GM12873 (cell line): Measurements from ENCODE around the gene SPOCK1.

Experiments used
- CTCF ChIP-seq: IDR thresholded peaks from 2 replicates; pipeline ENCODE4 v1.5.1; 2012; ENCODE audit warnings: low read depth, mild to moderate bottlenecking, moderate library complexity, low read length, control low read depth; ENCODE audit not compliant: insufficient read depth; ENCODE audit errors: missing control alignments

The SPOCK1 gene

DNA sequence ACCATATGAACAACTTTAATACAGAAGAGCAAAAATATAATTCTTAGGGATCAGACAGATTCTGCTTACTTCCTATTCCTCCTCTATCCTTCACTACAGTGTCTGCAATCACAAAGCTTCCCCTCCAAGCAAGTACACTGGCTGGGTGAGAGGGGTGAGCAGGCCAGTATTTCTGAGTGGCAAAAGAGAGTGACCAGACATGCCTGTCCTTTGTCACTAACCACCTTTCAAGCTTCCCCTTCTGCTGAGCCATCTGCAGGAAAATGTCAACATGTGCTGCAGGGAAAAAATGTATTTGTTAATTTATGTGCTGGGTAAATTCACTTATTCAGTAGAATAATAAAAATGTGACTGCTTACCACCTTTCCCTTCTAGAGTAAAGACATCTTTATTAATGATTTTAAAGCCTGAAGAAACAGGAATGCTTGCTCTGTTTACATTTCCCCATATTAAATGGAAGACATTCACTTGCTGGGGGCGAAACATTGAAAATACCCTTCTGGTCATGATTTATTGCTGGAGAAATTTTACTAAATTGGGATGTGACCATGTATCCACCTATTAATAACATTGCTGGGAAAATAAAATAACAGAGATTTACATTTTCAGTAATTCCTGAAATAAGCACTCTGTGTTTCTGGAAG is 84.9 kb downstream of the SPOCK1 start:
- TF ChIP-seq CTCF = no peak

DNA sequence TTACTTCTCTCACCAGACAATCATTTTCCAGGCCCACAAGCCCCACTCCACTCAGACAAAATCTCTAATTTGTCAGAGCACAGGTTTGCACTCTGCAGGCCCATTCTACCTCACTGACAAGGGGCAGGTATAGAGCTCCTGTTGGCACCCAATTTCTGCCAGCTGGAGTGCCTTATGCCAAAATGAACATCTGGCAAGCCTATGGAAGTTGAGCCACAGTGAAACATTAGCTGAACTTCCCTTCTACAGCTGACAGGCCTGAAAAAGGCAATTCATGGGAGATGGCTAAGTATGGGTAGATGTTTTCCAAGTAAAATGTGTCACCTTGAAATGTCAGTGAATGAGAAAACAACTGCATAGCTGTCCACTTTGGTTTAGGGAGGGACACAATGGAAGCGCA is 87.0 kb downstream of the SPOCK1 start:
- no peak for TF ChIP-seq CTCF

DNA sequence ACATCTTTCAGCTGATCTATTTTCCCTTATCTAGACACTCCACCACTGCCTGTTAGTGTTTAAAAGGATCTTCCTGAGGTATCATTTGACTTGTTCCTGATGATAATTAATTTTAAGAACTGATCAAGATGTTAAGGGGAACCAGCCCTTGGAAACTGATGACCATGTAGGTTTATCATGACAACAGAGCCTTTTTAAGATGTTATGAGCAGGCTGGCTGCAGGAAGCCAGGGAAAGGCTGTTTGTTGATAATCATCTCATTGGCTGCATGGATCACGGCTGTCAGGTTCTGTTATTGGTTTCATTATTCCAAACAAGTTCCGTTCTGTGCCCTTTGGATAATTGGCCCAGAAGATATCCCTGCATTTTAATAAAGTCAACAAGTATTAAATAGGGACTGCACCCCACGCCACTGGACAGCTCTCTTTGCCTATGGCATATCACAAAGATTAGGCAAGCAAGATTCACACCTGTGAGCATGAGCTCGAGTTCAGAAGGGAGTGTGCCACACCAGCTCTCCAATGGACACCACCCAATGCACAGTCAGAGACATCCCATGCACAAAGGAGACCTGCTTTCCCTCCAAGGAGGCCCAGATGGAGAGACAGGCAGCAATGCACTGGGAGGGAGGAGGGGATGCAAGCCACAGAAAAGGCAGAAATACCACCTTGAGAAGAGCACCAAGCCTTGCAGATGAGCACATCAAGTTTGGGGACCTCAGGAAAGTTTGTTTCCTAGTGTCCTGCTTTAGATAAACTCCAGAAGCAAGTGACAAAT is 88.7 kb downstream of the SPOCK1 start:
- TF ChIP-seq CTCF = no peak

GRCh38 chr5:137409736-137410135 is 89.4 kb downstream of the SPOCK1 start:
- TF ChIP-seq CTCF = no peak

GRCh38 chr5:137407090-137407489 is 92.0 kb downstream of the SPOCK1 start:
- TF ChIP-seq CTCF = no peak

GRCh38 chr5:137405393-137405792 is 93.7 kb downstream of the SPOCK1 start:
- no peak for TF ChIP-seq CTCF

DNA sequence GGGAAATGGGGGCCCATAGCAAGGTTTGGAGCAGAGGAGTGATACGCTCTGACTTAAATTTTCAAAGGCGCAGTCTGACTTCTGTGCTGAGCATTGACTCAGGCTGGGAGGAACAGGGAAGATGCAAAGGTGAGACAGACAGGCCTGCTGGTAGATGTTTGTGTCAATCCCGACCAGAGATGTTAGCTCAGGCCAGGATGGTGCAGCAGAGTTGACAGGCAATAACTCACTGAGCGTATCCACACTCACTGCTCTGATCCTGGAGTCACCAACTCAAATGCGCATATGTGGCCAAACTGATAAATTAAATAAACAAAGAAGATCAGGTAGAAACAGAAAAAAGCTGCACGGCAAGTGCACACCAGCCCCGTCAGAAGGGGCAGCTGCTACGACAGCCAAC is 95.3 kb downstream of the SPOCK1 start:
- no peak for TF ChIP-seq CTCF
